HepG2 (cell line): Measurements from ENCODE around the gene RABGEF1.

Experiments used
- CTCF ChIP-seq: sonication (generic); formaldehyde crosslinking; IDR thresholded peaks from 2 replicates; pipeline ENCODE4 v1.5.0; 2020; ENCODE audit warnings: mild to moderate bottlenecking, missing genetic modification reagents, moderate library complexity
- HIVEP1 ChIP-seq: sonication (generic); formaldehyde crosslinking; IDR thresholded peaks from 2 replicates; pipeline ENCODE4 v1.4.0; 2020; ENCODE audit warnings: mild to moderate bottlenecking, missing genetic modification reagents
- POLR2A ChIP-seq, 2 experiments: IDR thresholded peaks; 2 replicates each; pipeline ENCODE4 v1.6.1; 2011; ENCODE audit warnings: low read depth in 2 of 2, low read length in 2 of 2, mild to moderate bottlenecking in 1 of 2, moderate library complexity in 1 of 2; ENCODE audit not compliant: insufficient read depth in 1 of 2
- POLR2AphosphoS5 ChIP-seq: IDR thresholded peaks from 2 replicates; pipeline ENCODE4 v1.6.1; 2012; ENCODE audit warnings: low read depth, low read length
- RBAK ChIP-seq: sonication (generic); formaldehyde crosslinking; IDR thresholded peaks from 2 replicates; pipeline ENCODE4 v1.5.1; 2020; ENCODE audit warnings: mild to moderate bottlenecking, missing genetic modification reagents
- SIN3A ChIP-seq: IDR thresholded peaks from 2 replicates; pipeline ENCODE4 v1.6.1; 2011; ENCODE audit warnings: low read depth, mild to moderate bottlenecking, control low read depth, low read length, borderline replicate concordance
- SRF ChIP-seq: IDR thresholded peaks from 2 replicates; pipeline ENCODE4 v1.6.1; 2011; ENCODE audit warnings: mild to moderate bottlenecking, low read depth, low read length, moderate library complexity
- ZNF160 ChIP-seq: sonication (generic); formaldehyde crosslinking; IDR thresholded peaks from 2 replicates; pipeline ENCODE4 v1.8.0; 2022; ENCODE audit warnings: mild to moderate bottlenecking, inconsistent platforms, missing genetic modification reagents
- ZNF317 ChIP-seq: sonication (generic); formaldehyde crosslinking; IDR thresholded peaks from 2 replicates; pipeline ENCODE4 v1.5.0; 2020; ENCODE audit warnings: mild to moderate bottlenecking, missing genetic modification reagents
- TF ChIP-seq, protein P1 (sequence below): sonication (generic); formaldehyde crosslinking; IDR thresholded peaks from 2 replicates; pipeline ENCODE4 v1.4.0; 2020; ENCODE audit warnings: mild to moderate bottlenecking, missing genetic modification reagents
- TF ChIP-seq, protein P2 (sequence below): sonication (generic); formaldehyde crosslinking; IDR thresholded peaks from 2 replicates; pipeline ENCODE4 v1.5.0; 2020; ENCODE audit warnings: mild to moderate bottlenecking, low read depth, missing genetic modification reagents, borderline replicate concordance

- TF ChIP-seq CTCF (CRISPR knock-in tag) (no peak), POLR2A (IDR thresholded peaks at IDR 0.05; ENCODE audit: insufficient read depth in 1 of 2, low read depth in 2 of 2, low read length in 2 of 2) (no peak), ZNF317 (CRISPR knock-in tag) (no peak), SRF (no peak), POLR2AphosphoS5 (no peak), RBAK (CRISPR knock-in tag) (no peak), SIN3A (no peak), HIVEP1 (CRISPR knock-in tag) (no peak), ZNF160 (no peak)
- TF ChIP-seq, protein P1, sequence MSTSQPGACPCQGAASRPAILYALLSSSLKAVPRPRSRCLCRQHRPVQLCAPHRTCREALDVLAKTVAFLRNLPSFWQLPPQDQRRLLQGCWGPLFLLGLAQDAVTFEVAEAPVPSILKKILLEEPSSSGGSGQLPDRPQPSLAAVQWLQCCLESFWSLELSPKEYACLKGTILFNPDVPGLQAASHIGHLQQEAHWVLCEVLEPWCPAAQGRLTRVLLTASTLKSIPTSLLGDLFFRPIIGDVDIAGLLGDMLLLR (CRISPR knock-in tag): no peak
- TF ChIP-seq, protein P2, sequence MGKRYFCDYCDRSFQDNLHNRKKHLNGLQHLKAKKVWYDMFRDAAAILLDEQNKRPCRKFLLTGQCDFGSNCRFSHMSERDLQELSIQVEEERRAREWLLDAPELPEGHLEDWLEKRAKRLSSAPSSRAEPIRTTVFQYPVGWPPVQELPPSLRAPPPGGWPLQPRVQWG (CRISPR knock-in tag): no peak
These were observed 11.3 kb upstream of the RABGEF1 start for GRCh38 chr7:66729274-66729673.
